Measurements from ENCODE around the gene RBM8A.
A peak's percentile ranks its signal among the peaks of the same experiment; 100 is the strongest.

The RBM8A gene

DNA sequence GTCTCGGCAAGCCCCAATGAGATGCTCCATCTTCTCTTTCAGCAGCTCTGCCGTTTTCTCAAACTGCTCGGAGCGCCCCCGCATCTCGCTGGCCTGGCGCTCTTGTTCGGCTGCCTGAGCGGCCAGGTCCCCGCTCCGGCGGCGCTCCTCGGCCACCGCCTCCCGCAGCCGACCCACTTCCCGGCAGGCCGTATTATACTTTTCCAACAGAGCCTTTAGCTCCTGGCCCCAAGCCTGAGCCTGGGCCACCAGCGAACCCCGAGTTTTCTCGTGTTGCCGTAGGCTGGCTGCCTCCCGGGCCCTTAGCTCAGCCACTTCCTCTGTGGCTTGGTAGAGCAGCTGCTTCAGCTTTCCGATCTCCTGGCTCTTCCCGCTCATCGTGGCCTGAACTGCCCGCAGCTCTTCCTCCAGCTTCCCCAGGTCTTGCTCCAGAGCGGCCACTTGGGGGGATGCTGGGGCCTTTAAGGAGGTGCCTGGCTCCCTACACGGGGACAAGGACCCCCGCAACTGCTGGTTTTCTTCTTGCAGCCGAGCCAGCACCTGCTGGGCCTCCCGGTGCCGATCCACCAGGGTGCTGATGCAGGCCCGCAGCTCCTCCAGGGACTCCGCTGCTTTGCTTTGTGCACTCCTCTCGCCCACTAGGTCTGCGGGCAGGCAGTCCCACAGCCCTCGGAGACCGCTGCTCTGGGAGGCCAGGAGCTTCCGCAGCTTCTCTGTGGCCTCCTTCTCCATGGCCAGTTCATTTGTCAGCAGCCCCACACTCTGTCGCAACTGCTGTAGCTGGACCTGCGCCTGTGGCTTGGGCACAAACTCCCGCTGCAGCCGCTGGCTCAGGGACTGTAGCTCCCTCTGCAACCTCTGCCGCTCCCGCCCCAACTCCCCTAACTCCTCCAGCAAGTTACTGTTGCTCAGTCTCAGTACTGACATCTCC is 55.0 kb downstream of the RBM8A start:
- peak; percentile 50 for DNase-seq
